ENCODE data around the gene MUSK. TPM values are rescaled to one million over a fixed set of nuclear protein-coding genes. Genes with fewer than 3 reads are reported as not detected.

Gene MUSK
- polyA plus RNA-seq, 2 of the 4 experiments (the other 2 are of a cell fraction) = not detected

GRCh38 chr9:110729641-110730040 is 61.0 kb downstream of the MUSK start:
- ChIA-PET CTCF (no interaction called here), POLR2A (no interaction called here)
- Histone ChIP-seq H3K4me3 (no peak overlapping the region), H3K27ac (no peak overlapping the region), H3K4me2 (no peak overlapping the region), H3K4me1 (no peaks in the 10 kb centered on the region), H3K9me3 (no peaks in the 10 kb centered on the region)
- no peak for TF ChIP-seq RARB (CRISPR knock-in tag; IDR thresholded peaks at IDR 0.05)
- TF ChIP-seq ESRRA (IDR thresholded peaks at IDR 0.05; ENCODE audit: borderline replicate concordance, low read length) = no peak
- no peak for TF ChIP-seq PHF8 (IDR thresholded peaks at IDR 0.05; ENCODE audit: borderline replicate concordance, low read depth)
- TF ChIP-seq ZFP36 (IDR thresholded peaks at IDR 0.05; ENCODE audit: borderline replicate concordance, partially characterized antibody) = no peak
- no peak for FAIRE-seq
- DNase-seq (ENCODE audit: low read depth in 1 of 2, low spot score in 1 of 2) = no peak
- ATAC-seq = no peak

GRCh38 chr9:110731437-110732028 is 62.9 kb downstream of the MUSK start:
- ATAC-seq = no peak
- TF ChIP-seq CEBPB (IDR thresholded peaks at IDR 0.05) (0 out of 4 replicates have a peak, but pooled peaks of 1 of the 2 experiments have one; percentile 17), MAZ (IDR thresholded peaks at IDR 0.05; ENCODE audit: borderline replicate concordance, low read depth, low read length) (no peak)
- Histone ChIP-seq H3K4me2 (no peak overlapping the region), H3K4me1 (no peaks in the 10 kb centered on the region), H3K4me3 (no peak overlapping the region), H3K27ac (no peak overlapping the region), H3K9me3 (peaks cover 8% of the 10 kb centered on the region; the same call in 1 of the 3 replicates)
- FAIRE-seq = no peak
- no peak for DNase-seq (ENCODE audit: low read depth in 1 of 2, low spot score in 1 of 2)
- CTCF ChIA-PET = no interaction called here
- POLR2A ChIA-PET = no interaction called here
- WGBS (ENCODE audit: missing lambda C conversion rate) = 48% methylated on average over 2 of the region's 2 CpGs

DNA sequence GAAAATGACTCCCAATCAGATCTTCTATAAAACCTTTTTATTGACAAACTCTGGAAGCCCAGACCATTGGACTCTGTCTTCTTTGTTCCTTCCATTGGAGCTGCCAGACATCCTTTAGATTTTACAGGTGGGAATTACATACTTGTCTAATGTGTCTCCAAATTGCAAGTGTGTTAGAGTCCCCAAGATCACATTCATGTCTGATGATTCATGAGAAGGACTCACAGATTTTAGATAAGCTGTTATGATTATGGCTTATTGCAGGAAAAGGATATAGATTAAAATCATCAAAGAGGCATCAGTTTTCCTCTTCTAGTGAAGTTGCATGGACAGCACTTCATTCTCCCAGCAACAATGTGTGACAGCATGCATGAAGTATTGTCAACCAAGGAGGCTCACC is 70.4 kb downstream of the MUSK start:
- Histone ChIP-seq H3K27ac (no peak overlapping the region), H3K4me2 (no peak overlapping the region), H3K4me1 (peaks cover 13% of the 10 kb centered on the region), H3K9me3 (peaks cover 12% of the 10 kb centered on the region; the same call in 1 of the 3 replicates), H3K4me3 (no peak overlapping the region)
- CTCF ChIA-PET = interaction anchor here (0.8 to 1.4 kb wide), 3 partner anchors 14 to 26 kb away, joined by 3 read pairs; no protein-coding TSS in a partner anchor
- TF ChIP-seq EHF (CRISPR knock-in tag; IDR thresholded peaks at IDR 0.05) (no peak), ESRRA (IDR thresholded peaks at IDR 0.05; ENCODE audit: borderline replicate concordance, low read length) (no peak), NR3C1 (IDR thresholded peaks at IDR 0.05) (no peak), ZC3H11A (IDR thresholded peaks at IDR 0.05) (no peak), MAFK (IDR thresholded peaks at IDR 0.05; ENCODE audit: partially characterized antibody) (no peak), CHD4 (IDR thresholded peaks at IDR 0.05; ENCODE audit: borderline replicate concordance) (no peak), FOSB (CRISPR knock-in tag; IDR thresholded peaks at IDR 0.05) (no peak), JUN (IDR thresholded peaks at IDR 0.05) (no peak), TP53 (CRISPR knock-in tag; IDR thresholded peaks at IDR 0.05) (no peak), CBX2 (IDR thresholded peaks at IDR 0.05; ENCODE audit: borderline replicate concordance, low read depth) (no peak), FOXS1 (CRISPR knock-in tag; IDR thresholded peaks at IDR 0.05) (no peak), SREBF2 (IDR thresholded peaks at IDR 0.05) (no peak), JUNB (IDR thresholded peaks at IDR 0.05) (no peak), HOXB5 (CRISPR knock-in tag; IDR thresholded peaks at IDR 0.05) (no peak), RNF2 (IDR thresholded peaks at IDR 0.05; ENCODE audit: borderline replicate concordance, low read depth) (no peak), KDM5A (IDR thresholded peaks at IDR 0.05) (no peak), POLR2A (IDR thresholded peaks at IDR 0.05; ENCODE audit: low read length) (no peak), FOSL2 (IDR thresholded peaks at IDR 0.05) (no peak), FOSL2 (CRISPR knock-in tag; IDR thresholded peaks at IDR 0.05) (no peak)
- DNase-seq (ENCODE audit: low read depth in 1 of 2, low spot score in 1 of 2) = no peak
- POLR2A ChIA-PET = no interaction called here
- no peak for FAIRE-seq
- ATAC-seq = no peak

DNA sequence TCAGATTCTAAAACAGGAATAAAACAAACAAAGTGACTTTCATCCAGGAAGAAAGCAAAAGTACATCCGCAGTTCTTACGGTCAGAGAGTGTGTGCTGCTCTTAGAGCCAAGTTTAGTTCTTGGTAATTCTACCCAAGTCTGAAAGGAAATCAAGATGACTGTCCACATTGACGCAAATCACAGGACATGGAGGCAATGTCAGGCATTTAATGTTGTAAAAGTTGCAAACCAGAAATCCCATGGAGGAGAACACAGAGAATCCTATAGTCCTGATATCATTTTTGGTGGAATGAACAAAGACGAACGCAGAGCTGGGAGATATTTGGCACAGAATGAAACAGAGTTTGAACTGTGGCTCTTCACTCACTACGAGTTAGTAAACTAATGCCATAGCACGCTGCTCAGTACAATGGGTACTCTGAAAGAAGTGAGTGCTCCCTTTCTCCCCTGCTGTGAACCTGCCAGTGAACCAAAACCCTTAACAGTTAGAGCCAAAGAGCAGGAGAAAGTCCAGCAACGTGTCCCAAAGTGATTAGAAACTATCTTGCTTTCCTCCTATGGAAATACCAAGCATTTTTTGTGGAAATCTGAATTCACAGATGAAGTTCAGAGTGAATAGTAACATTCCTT is 74.3 kb downstream of the MUSK start:
- POLR2A ChIA-PET = no interaction called here
- H3K27ac ChIP-seq = peak overlapping the region; percentile 40 to 62; a peak in 5 of 6 replicates

More for the DNA sequence above, 74.3 kb downstream of the MUSK start:
- CTCF ChIA-PET = no interaction called here
- FAIRE-seq (no peak), ATAC-seq (no peak), DNase-seq (ENCODE audit: low read depth in 1 of 2, low spot score in 1 of 2) (no peak)
- 82% methylated on average over 8 of the region's 8 CpGs for WGBS (ENCODE audit: missing lambda C conversion rate)
- Histone ChIP-seq H3K9me3 (peaks cover 10% of the 10 kb centered on the region; the same call in 2 of the 3 replicates), H3K4me2 (peak overlapping the region; percentile 11; the same call in 1 of the 3 replicates), H3K4me3 (no peak overlapping the region), H3K4me1 (peaks cover 39% of the 10 kb centered on the region)
- TF ChIP-seq REST (IDR thresholded peaks at IDR 0.05) = no peak
- TF ChIP-seq CHD4 (IDR thresholded peaks at IDR 0.05; ENCODE audit: borderline replicate concordance) = no peak
- TF ChIP-seq POLR2A (IDR thresholded peaks at IDR 0.05; ENCODE audit: low read length) = no peak
- no peak for TF ChIP-seq TP53 (CRISPR knock-in tag; IDR thresholded peaks at IDR 0.05)
